Smooth muscle cell (in vitro differentiated cells): ENCODE results near the gene ARHGAP23. TPM values are rescaled to one million over a fixed set of nuclear protein-coding genes. Genes with fewer than 3 reads are reported as not detected.
A peak's percentile ranks its signal among the peaks of the same experiment; 100 is the strongest.

ENCODE experiments used
- DNase-seq: peaks from one replicate; lab custom pipeline; 2025; ENCODE audit not compliant: unreplicated experiment; lab: John Stamatoyannopoulos, UW
- H2AFZ ChIP-seq: fragments of 200-600 bp; sonication (generic); 2 replicates; pipeline ENCODE4 v1.6.0; 2016; ENCODE audit warnings: antibody characterized with exemption, low read depth, mild to moderate bottlenecking
- H3F3A ChIP-seq: fragments of 200-600 bp; sonication (generic); 2 replicates; pipeline ENCODE4 v1.6.0; 2017; ENCODE audit warnings: antibody characterized with exemption, low read depth
- H3K27ac ChIP-seq: fragments of 200-600 bp; sonication (generic); 2 replicates; pipeline ENCODE4 v1.5.1; 2016; ENCODE audit warnings: low read depth, mild to moderate bottlenecking
- H3K27me3 ChIP-seq: fragments of 200-600 bp; sonication (generic); 2 replicates; pipeline ENCODE4 v1.6.1; 2016; ENCODE audit warnings: low read depth, mild to moderate bottlenecking
- H3K36me3 ChIP-seq: fragments of 200-600 bp; sonication (generic); 2 replicates; pipeline ENCODE4 v1.5.1; 2016; ENCODE audit warnings: low read depth
- H3K4me1 ChIP-seq: fragments of 200-600 bp; sonication (generic); 2 replicates; pipeline ENCODE4 v1.5.1; 2016; ENCODE audit warnings: low read depth
- H3K4me2 ChIP-seq: fragments of 200-600 bp; sonication (generic); 2 replicates; pipeline ENCODE4 v1.6.0; 2016; ENCODE audit warnings: mild to moderate bottlenecking
- H3K4me3 ChIP-seq: fragments of 200-600 bp; sonication (generic); 2 replicates; pipeline ENCODE4 v1.5.1; 2016; ENCODE audit warnings: mild to moderate bottlenecking
- H3K79me2 ChIP-seq: fragments of 200-600 bp; sonication (generic); 2 replicates; pipeline ENCODE4 v1.6.0; 2016; ENCODE audit warnings: low read depth, mild to moderate bottlenecking
- H3K9ac ChIP-seq: fragments of 200-600 bp; sonication (generic); 2 replicates; pipeline ENCODE4 v1.6.0; 2016; ENCODE audit warnings: low read depth
- H3K9me3 ChIP-seq: fragments of 200-600 bp; sonication (generic); replicated peaks from 2 replicates; pipeline ENCODE4 v1.5.1; 2016; ENCODE audit warnings: low read depth
- H4K20me1 ChIP-seq: fragments of 200-600 bp; sonication (generic); 2 replicates; pipeline ENCODE4 v1.6.0; 2016; ENCODE audit warnings: low read depth
- CTCF ChIP-seq: fragments of 200-600 bp; sonication (generic); IDR thresholded peaks from 2 replicates; pipeline ENCODE4 v1.5.1; 2017; ENCODE audit warnings: borderline replicate concordance, mild to moderate bottlenecking, antibody characterized with exemption; ENCODE audit not compliant: insufficient read depth, poor library complexity, severe bottlenecking
- WGBS: methylation state at CpG from one replicate; pipeline ENCODE4 v1.1.7; 2016; ENCODE audit warnings: low lambda C conversion rate; 5-methylcytosine and 5-hydroxymethylcytosine counted together
- polyA plus RNA-seq: library from polyadenylated mRNA; unstranded; fragments of >200 nt; fragmentation: Nextera tagmentation; extraction: Ambion mirVana; gene quantifications from 2 replicates; pipeline ENCODE4 v1.2.1, GENCODE V29; 2016
- total RNA-seq: library from RNA; depleted of rRNA; stranded (reverse); fragments of >200 nt; gene quantifications from 2 replicates; pipeline ENCODE4 v1.2.3, GENCODE V29; 2014

Gene ARHGAP23
- total and polyA plus RNA-seq, 2 experiments from 2014 or later = 24.9 to 34.0 TPM

GRCh38 chr17:38448208-38448771 lies 20.0 kb downstream of the ARHGAP23 start:
- no peaks in the 10 kb centered on the region for H3K9me3 ChIP-seq
- H3K79me2 ChIP-seq = peaks cover 4% of the 10 kb centered on the region
- peak overlapping the region; percentile 86 for H3K4me2 ChIP-seq
- peaks cover 91% of the 10 kb centered on the region for H4K20me1 ChIP-seq
- peak overlapping the region; percentile 91 for H3K27ac ChIP-seq
- H3K4me3 ChIP-seq = no peak overlapping the region
- no peak overlapping the region for H2AFZ ChIP-seq
- no peak for TF ChIP-seq CTCF
- H3K27me3 ChIP-seq = no peaks in the 10 kb centered on the region
- DNase-seq = no peak
- WGBS = 25% methylated on average over 9 of the region's 9 CpGs
- H3F3A ChIP-seq = peaks cover 42% of the 10 kb centered on the region
- H3K9ac ChIP-seq = peak overlapping the region; percentile 61
- H3K4me1 ChIP-seq = peaks cover 42% of the 10 kb centered on the region
- no peaks in the 10 kb centered on the region for H3K36me3 ChIP-seq

- Histone ChIP-seq H3F3A (peaks cover 42% of the 10 kb centered on the region), H4K20me1 (peaks cover 85% of the 10 kb centered on the region), H3K27me3 (no peaks in the 10 kb centered on the region), H3K4me1 (peaks cover 45% of the 10 kb centered on the region), H2AFZ (no peak overlapping the region), H3K9ac (peak overlapping the region; percentile 67), H3K36me3 (no peaks in the 10 kb centered on the region), H3K79me2 (peaks cover 4% of the 10 kb centered on the region), H3K9me3 (no peaks in the 10 kb centered on the region), H3K27ac (peak overlapping the region; percentile 91), H3K4me3 (no peak overlapping the region), H3K4me2 (peak overlapping the region; percentile 86)
- 29% methylated on average over 15 of the region's 15 CpGs for WGBS
- no peak for DNase-seq
- no peak for TF ChIP-seq CTCF
These were observed 21.1 kb downstream of the ARHGAP23 start for GRCh38 chr17:38449364-38449763.

- Histone ChIP-seq H2AFZ (no peak overlapping the region), H3K27me3 (no peaks in the 10 kb centered on the region), H3K4me2 (peak overlapping the region; percentile 86), H3K4me1 (peaks cover 56% of the 10 kb centered on the region), H3K9ac (no peak overlapping the region), H3K9me3 (no peaks in the 10 kb centered on the region), H3K36me3 (no peaks in the 10 kb centered on the region), H3K27ac (peak overlapping the region; percentile 91), H3K79me2 (peaks cover 14% of the 10 kb centered on the region), H3F3A (peaks cover 42% of the 10 kb centered on the region), H3K4me3 (no peak overlapping the region), H4K20me1 (peaks cover 87% of the 10 kb centered on the region)
- DNase-seq = no peak
- 50% methylated on average over 6 of the region's 6 CpGs for WGBS
- no peak for TF ChIP-seq CTCF
These were observed 22.3 kb downstream of the ARHGAP23 start for GRCh38 chr17:38450557-38451029.
